ENCODE measurements around the gene LCE5A. TPM values are rescaled to one million over a fixed set of nuclear protein-coding genes. Genes with fewer than 3 reads are reported as not detected.

The LCE5A gene
- total and polyA plus RNA-seq, 9 of the 15 experiments (the other 6 are each of a cell fraction or from before 2014, with no cell fraction given), result not detected

DNA sequence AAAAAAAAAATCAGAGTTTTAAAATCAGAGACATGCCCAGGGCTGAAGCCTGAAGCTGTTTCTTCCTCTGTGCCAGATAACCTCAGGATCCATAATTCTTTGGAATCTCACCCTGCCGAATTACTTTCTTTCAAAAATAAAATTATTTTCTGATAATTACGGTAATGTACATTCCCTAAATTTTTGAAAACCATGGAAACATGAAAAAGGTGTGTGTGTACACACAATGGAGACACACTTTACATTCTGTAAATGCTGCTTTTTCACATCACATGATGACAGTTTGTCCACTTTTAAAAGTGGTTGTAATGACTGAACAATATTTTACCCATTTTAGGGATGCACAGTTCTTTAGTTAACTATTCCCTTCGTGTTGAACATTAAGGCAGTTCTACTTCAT lies 25.2 kb downstream of the LCE5A start:
- no peak overlapping the region for H3K27ac ChIP-seq (ENCODE audit: extremely low read depth, low read depth, low read length)
- intact Hi-C loops (cut with micrococcal nuclease) (no loop called here), in situ Hi-C loops (cut with MboI) (no loop called here)
- H4K20me1 ChIP-seq (replicated peaks; ENCODE audit: control insufficient read depth, insufficient read depth, low read length), result no peaks in the 10 kb centered on the region
- H3K36me3 ChIP-seq (ENCODE audit: control insufficient read depth, insufficient read depth, low read length), result no peaks in the 10 kb centered on the region
- FAIRE-seq, result no peak
- TF ChIP-seq ZNF644 (tag; IDR thresholded peaks at IDR 0.05; ENCODE audit: low read depth) (no peak), RBM15 (IDR thresholded peaks at IDR 0.05; ENCODE audit: insufficient read depth, low read length) (no peak), TCF7 (IDR thresholded peaks at IDR 0.05; ENCODE audit: borderline replicate concordance) (no peak), ZNF79 (CRISPR knock-in tag; IDR thresholded peaks at IDR 0.05; ENCODE audit: low read depth) (no peak), KDM5B (IDR thresholded peaks at IDR 0.05; ENCODE audit: insufficient replicate concordance, low read depth, low read length) (no peak), SRSF7 (optimal IDR thresholded peaks at IDR 0.05; ENCODE audit: low read depth, low read length) (no peak)
- TF ChIP-seq, protein P1, sequence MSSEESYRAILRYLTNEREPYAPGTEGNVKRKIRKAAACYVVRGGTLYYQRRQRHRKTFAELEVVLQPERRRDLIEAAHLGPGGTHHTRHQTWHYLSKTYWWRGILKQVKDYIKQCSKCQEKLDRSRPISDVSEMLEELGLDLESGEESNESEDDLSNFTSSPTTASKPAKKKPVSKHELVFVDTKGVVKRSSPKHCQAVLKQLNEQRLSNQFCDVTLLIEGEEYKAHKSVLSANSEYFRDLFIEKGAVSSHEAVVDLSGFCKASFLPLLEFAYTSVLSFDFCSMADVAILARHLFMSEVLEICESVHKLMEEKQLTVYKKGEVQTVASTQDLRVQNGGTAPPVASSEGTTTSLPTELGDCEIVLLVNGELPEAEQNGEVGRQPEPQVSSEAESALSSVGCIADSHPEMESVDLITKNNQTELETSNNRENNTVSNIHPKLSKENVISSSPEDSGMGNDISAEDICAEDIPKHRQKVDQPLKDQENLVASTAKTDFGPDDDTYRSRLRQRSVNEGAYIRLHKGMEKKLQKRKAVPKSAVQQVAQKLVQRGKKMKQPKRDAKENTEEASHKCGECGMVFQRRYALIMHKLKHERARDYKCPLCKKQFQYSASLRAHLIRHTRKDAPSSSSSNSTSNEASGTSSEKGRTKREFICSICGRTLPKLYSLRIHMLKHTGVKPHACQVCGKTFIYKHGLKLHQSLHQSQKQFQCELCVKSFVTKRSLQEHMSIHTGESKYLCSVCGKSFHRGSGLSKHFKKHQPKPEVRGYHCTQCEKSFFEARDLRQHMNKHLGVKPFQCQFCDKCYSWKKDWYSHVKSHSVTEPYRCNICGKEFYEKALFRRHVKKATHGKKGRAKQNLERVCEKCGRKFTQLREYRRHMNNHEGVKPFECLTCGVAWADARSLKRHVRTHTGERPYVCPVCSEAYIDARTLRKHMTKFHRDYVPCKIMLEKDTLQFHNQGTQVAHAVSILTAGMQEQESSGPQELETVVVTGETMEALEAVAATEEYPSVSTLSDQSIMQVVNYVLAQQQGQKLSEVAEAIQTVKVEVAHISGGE (CRISPR knock-in tag; IDR thresholded peaks at IDR 0.05), result no peak
- ATAC-seq, result no peak
- POLR2A ChIA-PET, result no interaction called here
- no TSS peak for BruUV-seq (replicated peaks)
- peaks cover 2 to 5% of the 10 kb centered on the region in 2 experiments; a peak in 2 of 5 replicates for H3K27me3 ChIP-seq (ENCODE audit: control insufficient read depth in 2 of 2, insufficient read depth in 2 of 2, low read length in 2 of 2)
- CTCF ChIA-PET (ENCODE audit: low intra/inter-chr PET ratio), result no interaction called here
- no peaks in the 10 kb centered on the region for H3K9me1 ChIP-seq (ENCODE audit: control insufficient read depth, insufficient read depth, low read length)
- 3% methylated on average over 3 of the region's 3 CpGs for WGBS (ENCODE audit: insufficient coverage, low coverage, missing lambda C conversion rate)
- no peak overlapping the region for H3K4me2 ChIP-seq (ENCODE audit: insufficient read depth, low read length)
- H3K9me3 ChIP-seq (replicated peaks; ENCODE audit: control insufficient read depth, insufficient read depth, low read depth, low read length), result no peaks in the 10 kb centered on the region
- no peak overlapping the region for H2AFZ ChIP-seq (ENCODE audit: low read depth, low read length)
- H3K9ac ChIP-seq (ENCODE audit: insufficient read depth in 1 of 2, low read depth in 2 of 2, low read length in 2 of 2), result no peak overlapping the region
- no peaks in the 10 kb centered on the region for H3K4me1 ChIP-seq (replicated peaks in 1 of 2; ENCODE audit: control insufficient read depth in 2 of 2, insufficient read depth in 2 of 2, low read length in 2 of 2)
- H3K79me2 ChIP-seq (ENCODE audit: control insufficient read depth, insufficient read depth, low read length), result no peaks in the 10 kb centered on the region
- H3K4me3 ChIP-seq, result no peak overlapping the region
- no peak for DNase-seq (ENCODE audit: extremely low read depth in 1 of 4, low spot score in 3 of 4)
